ENCODE results near the gene NTHL1. TPM values are rescaled to one million over a fixed set of nuclear protein-coding genes. Genes with fewer than 3 reads are reported as not detected.
A peak's percentile ranks its signal among the peaks of the same experiment; 100 is the strongest.

Gene NTHL1
- total and polyA plus RNA-seq, 2 experiments from 2014 or later, result 84.6 to 87.9 TPM

DNA sequence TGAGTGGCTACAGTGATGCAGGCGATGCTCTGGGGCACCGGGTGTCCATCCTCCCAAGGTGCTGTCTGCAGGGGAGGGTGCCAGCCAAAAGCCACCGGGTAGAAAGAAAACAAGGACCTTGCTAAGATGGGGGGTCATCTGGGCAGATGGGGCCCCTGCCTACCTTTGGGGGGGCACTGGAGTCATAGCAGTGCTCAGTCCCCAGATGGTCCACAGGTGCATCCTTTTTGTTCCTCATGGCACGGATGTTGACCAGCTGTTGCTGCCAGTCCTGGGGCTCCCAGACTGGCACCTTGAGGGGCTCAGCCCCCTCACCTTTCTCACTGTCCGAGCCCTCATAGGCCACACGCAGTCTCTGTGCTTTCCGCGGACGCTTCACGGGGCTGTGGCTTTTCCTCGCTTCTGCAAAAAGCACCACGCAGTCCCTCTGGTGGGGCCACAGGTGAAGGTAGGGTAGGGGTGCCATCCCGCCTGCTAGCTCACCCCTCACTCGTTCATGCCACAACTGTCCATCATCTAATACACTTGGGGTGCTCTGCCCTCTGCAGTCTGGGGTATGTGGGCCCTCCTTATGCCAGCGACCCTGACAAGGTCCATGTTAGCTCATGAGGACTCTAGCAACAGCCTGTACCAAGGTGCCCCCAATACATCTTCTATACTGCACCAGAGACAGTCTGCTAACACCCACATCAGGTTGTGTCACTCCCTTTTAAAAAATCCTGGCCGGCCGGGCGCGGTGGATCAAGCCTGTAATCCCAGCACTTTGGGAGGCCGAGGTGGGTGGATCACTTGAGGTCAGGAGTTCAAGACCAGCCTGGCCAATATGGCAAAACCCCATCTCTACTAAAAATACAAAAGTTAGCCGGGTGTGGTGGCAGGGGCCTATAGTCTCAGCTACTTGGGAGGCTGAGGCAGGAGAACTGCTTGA lies 1.4 kb downstream of the NTHL1 start:
- peaks cover 22% of the 10 kb centered on the region for H3K79me2 ChIP-seq (replicated peaks; ENCODE audit: insufficient read depth)
- Mint-ChIP-seq H3K9me3 (no peaks in the 10 kb centered on the region), H3K27ac (no peak overlapping the region), H3K27me3 (ENCODE audit: insufficient read depth, low read depth, poor library complexity) (peaks cover 12% of the 10 kb centered on the region), H3K4me3 (peak overlapping the region; percentile 92), H3K4me1 (peaks cover 8% of the 10 kb centered on the region), H3K36me3 (ENCODE audit: low read depth) (peaks cover 5% of the 10 kb centered on the region; the same call in 2 of the 3 replicates)
- ATAC-seq (no peak), DNase-seq (ENCODE audit: low spot score) (no peak)
- no peak overlapping the region for H3K27ac ChIP-seq (ENCODE audit: low read depth)
- peak overlapping the region; percentile 99 for H3K4me2 ChIP-seq
- H2AFZ ChIP-seq, result no peak overlapping the region
- H4K20me1 ChIP-seq (replicated peaks; ENCODE audit: insufficient read depth), result no peaks in the 10 kb centered on the region; the same call in 1 of the 2 replicates
- H3K9me2 ChIP-seq (ENCODE audit: insufficient read depth), result no peaks in the 10 kb centered on the region
- no peaks in the 10 kb centered on the region for H3K27me3 ChIP-seq (ENCODE audit: insufficient read depth)
- H3K36me3 ChIP-seq (ENCODE audit: insufficient read depth), result no peaks in the 10 kb centered on the region
- 0 out of 2 replicates have a peak, but pooled peaks cover 5% of the 10 kb centered on the region for H3F3A ChIP-seq (replicated peaks; ENCODE audit: low read depth)
- H3K4me1 ChIP-seq (ENCODE audit: insufficient read depth), result peaks cover 10% of the 10 kb centered on the region; the same call in 1 of the 2 replicates
- TF ChIP-seq EZH2 (IDR thresholded peaks at IDR 0.05; ENCODE audit: low read depth, unreplicated experiment) (no peak), POLR2AphosphoS5 (IDR thresholded peaks at IDR 0.05; ENCODE audit: low read depth) (no peak), STAT1 (IDR thresholded peaks at IDR 0.05; ENCODE audit: unreplicated experiment) (no peak), JUNB (IDR thresholded peaks at IDR 0.05; ENCODE audit: unreplicated experiment) (no peak), NANOG (IDR thresholded peaks at IDR 0.05; ENCODE audit: borderline replicate concordance) (no peak), CREB1 (CRISPR knock-in tag; IDR thresholded peaks at IDR 0.05; ENCODE audit: low read depth) (no peak), ZNF331 (CRISPR knock-in tag; IDR thresholded peaks at IDR 0.05; ENCODE audit: low read depth) (no peak), EZH2phosphoT487 (IDR thresholded peaks at IDR 0.05; ENCODE audit: unreplicated experiment) (no peak), ZNF114 (CRISPR knock-in tag; IDR thresholded peaks at IDR 0.05) (no peak)
- TF ChIP-seq, protein P1, sequence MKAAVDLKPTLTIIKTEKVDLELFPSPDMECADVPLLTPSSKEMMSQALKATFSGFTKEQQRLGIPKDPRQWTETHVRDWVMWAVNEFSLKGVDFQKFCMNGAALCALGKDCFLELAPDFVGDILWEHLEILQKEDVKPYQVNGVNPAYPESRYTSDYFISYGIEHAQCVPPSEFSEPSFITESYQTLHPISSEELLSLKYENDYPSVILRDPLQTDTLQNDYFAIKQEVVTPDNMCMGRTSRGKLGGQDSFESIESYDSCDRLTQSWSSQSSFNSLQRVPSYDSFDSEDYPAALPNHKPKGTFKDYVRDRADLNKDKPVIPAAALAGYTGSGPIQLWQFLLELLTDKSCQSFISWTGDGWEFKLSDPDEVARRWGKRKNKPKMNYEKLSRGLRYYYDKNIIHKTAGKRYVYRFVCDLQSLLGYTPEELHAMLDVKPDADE (IDR thresholded peaks at IDR 0.05), result no peak
- TF ChIP-seq, protein P2, sequence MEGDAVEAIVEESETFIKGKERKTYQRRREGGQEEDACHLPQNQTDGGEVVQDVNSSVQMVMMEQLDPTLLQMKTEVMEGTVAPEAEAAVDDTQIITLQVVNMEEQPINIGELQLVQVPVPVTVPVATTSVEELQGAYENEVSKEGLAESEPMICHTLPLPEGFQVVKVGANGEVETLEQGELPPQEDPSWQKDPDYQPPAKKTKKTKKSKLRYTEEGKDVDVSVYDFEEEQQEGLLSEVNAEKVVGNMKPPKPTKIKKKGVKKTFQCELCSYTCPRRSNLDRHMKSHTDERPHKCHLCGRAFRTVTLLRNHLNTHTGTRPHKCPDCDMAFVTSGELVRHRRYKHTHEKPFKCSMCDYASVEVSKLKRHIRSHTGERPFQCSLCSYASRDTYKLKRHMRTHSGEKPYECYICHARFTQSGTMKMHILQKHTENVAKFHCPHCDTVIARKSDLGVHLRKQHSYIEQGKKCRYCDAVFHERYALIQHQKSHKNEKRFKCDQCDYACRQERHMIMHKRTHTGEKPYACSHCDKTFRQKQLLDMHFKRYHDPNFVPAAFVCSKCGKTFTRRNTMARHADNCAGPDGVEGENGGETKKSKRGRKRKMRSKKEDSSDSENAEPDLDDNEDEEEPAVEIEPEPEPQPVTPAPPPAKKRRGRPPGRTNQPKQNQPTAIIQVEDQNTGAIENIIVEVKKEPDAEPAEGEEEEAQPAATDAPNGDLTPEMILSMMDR (conservative IDR thresholded peaks at IDR 0.05; ENCODE audit: low read depth in 2 of 2), result no peak
- TF ChIP-seq, protein P3, sequence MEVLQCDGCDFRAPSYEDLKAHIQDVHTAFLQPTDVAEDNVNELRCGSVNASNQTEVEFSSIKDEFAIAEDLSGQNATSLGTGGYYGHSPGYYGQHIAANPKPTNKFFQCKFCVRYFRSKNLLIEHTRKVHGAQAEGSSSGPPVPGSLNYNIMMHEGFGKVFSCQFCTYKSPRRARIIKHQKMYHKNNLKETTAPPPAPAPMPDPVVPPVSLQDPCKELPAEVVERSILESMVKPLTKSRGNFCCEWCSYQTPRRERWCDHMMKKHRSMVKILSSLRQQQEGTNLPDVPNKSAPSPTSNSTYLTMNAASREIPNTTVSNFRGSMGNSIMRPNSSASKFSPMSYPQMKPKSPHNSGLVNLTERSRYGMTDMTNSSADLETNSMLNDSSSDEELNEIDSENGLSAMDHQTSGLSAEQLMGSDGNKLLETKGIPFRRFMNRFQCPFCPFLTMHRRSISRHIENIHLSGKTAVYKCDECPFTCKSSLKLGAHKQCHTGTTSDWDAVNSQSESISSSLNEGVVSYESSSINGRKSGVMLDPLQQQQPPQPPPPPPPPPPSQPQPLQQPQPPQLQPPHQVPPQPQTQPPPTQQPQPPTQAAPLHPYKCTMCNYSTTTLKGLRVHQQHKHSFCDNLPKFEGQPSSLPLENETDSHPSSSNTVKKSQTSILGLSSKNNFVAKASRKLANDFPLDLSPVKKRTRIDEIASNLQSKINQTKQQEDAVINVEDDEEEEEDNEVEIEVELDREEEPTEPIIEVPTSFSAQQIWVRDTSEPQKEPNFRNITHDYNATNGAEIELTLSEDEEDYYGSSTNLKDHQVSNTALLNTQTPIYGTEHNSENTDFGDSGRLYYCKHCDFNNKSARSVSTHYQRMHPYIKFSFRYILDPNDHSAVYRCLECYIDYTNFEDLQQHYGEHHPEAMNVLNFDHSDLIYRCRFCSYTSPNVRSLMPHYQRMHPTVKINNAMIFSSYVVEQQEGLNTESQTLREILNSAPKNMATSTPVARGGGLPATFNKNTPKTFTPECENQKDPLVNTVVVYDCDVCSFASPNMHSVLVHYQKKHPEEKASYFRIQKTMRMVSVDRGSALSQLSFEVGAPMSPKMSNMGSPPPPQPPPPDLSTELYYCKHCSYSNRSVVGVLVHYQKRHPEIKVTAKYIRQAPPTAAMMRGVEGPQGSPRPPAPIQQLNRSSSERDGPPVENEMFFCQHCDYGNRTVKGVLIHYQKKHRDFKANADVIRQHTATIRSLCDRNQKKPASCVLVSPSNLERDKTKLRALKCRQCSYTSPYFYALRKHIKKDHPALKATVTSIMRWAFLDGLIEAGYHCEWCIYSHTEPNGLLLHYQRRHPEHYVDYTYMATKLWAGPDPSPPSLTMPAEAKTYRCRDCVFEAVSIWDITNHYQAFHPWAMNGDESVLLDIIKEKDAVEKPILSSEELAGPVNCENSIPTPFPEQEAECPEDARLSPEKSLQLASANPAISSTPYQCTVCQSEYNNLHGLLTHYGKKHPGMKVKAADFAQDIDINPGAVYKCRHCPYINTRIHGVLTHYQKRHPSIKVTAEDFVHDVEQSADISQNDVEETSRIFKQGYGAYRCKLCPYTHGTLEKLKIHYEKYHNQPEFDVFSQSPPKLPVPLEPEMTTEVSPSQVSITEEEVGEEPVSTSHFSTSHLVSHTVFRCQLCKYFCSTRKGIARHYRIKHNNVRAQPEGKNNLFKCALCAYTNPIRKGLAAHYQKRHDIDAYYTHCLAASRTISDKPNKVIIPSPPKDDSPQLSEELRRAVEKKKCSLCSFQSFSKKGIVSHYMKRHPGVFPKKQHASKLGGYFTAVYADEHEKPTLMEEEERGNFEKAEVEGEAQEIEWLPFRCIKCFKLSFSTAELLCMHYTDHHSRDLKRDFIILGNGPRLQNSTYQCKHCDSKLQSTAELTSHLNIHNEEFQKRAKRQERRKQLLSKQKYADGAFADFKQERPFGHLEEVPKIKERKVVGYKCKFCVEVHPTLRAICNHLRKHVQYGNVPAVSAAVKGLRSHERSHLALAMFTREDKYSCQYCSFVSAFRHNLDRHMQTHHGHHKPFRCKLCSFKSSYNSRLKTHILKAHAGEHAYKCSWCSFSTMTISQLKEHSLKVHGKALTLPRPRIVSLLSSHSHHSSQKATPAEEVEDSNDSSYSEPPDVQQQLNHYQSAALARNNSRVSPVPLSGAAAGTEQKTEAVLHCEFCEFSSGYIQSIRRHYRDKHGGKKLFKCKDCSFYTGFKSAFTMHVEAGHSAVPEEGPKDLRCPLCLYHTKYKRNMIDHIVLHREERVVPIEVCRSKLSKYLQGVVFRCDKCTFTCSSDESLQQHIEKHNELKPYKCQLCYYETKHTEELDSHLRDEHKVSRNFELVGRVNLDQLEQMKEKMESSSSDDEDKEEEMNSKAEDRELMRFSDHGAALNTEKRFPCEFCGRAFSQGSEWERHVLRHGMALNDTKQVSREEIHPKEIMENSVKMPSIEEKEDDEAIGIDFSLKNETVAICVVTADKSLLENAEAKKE (CRISPR knock-in tag; IDR thresholded peaks at IDR 0.05), result no peak
- TF ChIP-seq, protein P4, sequence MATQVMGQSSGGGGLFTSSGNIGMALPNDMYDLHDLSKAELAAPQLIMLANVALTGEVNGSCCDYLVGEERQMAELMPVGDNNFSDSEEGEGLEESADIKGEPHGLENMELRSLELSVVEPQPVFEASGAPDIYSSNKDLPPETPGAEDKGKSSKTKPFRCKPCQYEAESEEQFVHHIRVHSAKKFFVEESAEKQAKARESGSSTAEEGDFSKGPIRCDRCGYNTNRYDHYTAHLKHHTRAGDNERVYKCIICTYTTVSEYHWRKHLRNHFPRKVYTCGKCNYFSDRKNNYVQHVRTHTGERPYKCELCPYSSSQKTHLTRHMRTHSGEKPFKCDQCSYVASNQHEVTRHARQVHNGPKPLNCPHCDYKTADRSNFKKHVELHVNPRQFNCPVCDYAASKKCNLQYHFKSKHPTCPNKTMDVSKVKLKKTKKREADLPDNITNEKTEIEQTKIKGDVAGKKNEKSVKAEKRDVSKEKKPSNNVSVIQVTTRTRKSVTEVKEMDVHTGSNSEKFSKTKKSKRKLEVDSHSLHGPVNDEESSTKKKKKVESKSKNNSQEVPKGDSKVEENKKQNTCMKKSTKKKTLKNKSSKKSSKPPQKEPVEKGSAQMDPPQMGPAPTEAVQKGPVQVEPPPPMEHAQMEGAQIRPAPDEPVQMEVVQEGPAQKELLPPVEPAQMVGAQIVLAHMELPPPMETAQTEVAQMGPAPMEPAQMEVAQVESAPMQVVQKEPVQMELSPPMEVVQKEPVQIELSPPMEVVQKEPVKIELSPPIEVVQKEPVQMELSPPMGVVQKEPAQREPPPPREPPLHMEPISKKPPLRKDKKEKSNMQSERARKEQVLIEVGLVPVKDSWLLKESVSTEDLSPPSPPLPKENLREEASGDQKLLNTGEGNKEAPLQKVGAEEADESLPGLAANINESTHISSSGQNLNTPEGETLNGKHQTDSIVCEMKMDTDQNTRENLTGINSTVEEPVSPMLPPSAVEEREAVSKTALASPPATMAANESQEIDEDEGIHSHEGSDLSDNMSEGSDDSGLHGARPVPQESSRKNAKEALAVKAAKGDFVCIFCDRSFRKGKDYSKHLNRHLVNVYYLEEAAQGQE (IDR thresholded peaks at IDR 0.05; ENCODE audit: unreplicated experiment), result no peak
- peak overlapping the region; percentile 97 for H3K4me3 ChIP-seq

All from GM23338 (cell line).